ENCODE measurements around the gene DGKD.

DNA sequence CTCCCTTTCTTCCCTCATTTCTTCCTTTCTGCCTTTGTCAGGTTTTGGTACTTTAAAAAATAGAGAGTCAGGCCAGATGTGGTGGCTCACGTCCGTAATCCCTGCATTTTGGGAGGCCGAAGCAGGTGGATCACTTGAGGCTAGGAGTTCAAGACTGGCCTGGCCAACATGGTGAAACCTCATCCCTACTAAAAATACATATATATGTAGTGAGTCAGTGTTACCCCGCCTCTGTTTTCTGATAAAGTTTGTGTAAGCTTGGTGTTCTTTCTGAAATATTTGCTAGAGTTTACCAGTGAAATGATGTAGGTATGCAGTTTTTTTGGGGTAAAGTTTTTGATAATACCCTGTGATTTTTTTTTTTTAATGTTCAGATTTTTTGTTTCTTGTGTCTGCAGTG is 58.8 kb downstream of the DGKD start:
- TF ChIP-seq CEBPB (IDR thresholded peaks at IDR 0.05; ENCODE audit: borderline replicate concordance in 1 of 2, low read depth in 2 of 2, low read length in 2 of 2) (no peak), TARDBP (IDR thresholded peaks at IDR 0.05; ENCODE audit: borderline replicate concordance) (no peak), ZBED1 (IDR thresholded peaks at IDR 0.05; ENCODE audit: borderline replicate concordance) (no peak), POLR2A (IDR thresholded peaks at IDR 0.05; ENCODE audit: low read depth, low read length) (no peak), NR2F1 (conservative IDR thresholded peaks at IDR 0.05) (no peak)
- TF ChIP-seq, protein P1, sequence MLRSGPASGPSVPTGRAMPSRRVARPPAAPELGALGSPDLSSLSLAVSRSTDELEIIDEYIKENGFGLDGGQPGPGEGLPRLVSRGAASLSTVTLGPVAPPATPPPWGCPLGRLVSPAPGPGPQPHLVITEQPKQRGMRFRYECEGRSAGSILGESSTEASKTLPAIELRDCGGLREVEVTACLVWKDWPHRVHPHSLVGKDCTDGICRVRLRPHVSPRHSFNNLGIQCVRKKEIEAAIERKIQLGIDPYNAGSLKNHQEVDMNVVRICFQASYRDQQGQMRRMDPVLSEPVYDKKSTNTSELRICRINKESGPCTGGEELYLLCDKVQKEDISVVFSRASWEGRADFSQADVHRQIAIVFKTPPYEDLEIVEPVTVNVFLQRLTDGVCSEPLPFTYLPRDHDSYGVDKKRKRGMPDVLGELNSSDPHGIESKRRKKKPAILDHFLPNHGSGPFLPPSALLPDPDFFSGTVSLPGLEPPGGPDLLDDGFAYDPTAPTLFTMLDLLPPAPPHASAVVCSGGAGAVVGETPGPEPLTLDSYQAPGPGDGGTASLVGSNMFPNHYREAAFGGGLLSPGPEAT (IDR thresholded peaks at IDR 0.05; ENCODE audit: low read depth): no peak
- TF ChIP-seq, protein P2, sequence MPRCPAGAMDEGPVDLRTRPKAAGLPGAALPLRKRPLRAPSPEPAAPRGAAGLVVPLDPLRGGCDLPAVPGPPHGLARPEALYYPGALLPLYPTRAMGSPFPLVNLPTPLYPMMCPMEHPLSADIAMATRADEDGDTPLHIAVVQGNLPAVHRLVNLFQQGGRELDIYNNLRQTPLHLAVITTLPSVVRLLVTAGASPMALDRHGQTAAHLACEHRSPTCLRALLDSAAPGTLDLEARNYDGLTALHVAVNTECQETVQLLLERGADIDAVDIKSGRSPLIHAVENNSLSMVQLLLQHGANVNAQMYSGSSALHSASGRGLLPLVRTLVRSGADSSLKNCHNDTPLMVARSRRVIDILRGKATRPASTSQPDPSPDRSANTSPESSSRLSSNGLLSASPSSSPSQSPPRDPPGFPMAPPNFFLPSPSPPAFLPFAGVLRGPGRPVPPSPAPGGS (IDR thresholded peaks at IDR 0.05; ENCODE audit: borderline replicate concordance, insufficient read depth, low read depth, low read length, poor library complexity, severe bottlenecking): no peak
